Neural cell (in vitro differentiated cells): ENCODE measurements around the gene PTRH1. TPM values are rescaled to one million over a fixed set of nuclear protein-coding genes. Genes with fewer than 3 reads are reported as not detected.
A peak's percentile ranks its signal among the peaks of the same experiment; 100 is the strongest.

Source experiments
- H2AFZ ChIP-seq: fragments of 200-600, 300-800 bp; sonication (generic), shearing (Covaris generic); 2 replicates; pipeline ENCODE4 v1.6.0; 2014; ENCODE audit warnings: low read depth, mild to moderate bottlenecking, antibody characterized with exemption, low read length, moderate library complexity
- H3F3A ChIP-seq: fragments of 200-600 bp; shearing (Covaris generic); 2 replicates; pipeline ENCODE4 v1.6.1; 2016; ENCODE audit warnings: mild to moderate bottlenecking, moderate library complexity, mixed read lengths, antibody characterized with exemption, low read length; ENCODE audit not compliant: insufficient read depth, poor library complexity, severe bottlenecking
- H3K27ac ChIP-seq: fragments of 200-600, 300-800 bp; sonication (generic), shearing (Covaris generic); 2 replicates; pipeline ENCODE4 v1.5.1; 2014; ENCODE audit warnings: mild to moderate bottlenecking, low read length, moderate library complexity
- H3K27me3 ChIP-seq: fragments of 300-800, 200-600 bp; sonication (generic), shearing (Covaris generic); 2 replicates; pipeline ENCODE4 v1.6.0; 2014; ENCODE audit warnings: mild to moderate bottlenecking, low read depth, low read length, moderate library complexity; ENCODE audit not compliant: insufficient read depth
- H3K36me3 ChIP-seq: fragments of 300-800, 200-600 bp; sonication (generic), shearing (Covaris generic); 2 replicates; pipeline ENCODE4 v1.5.1; 2014; ENCODE audit warnings: mild to moderate bottlenecking, antibody characterized with exemption, low read length, moderate library complexity; ENCODE audit not compliant: insufficient read depth
- H3K4me2 ChIP-seq: fragments of 300-800, 200-600 bp; sonication (generic), shearing (Covaris generic); 2 replicates; pipeline ENCODE4 v1.6.0; 2014; ENCODE audit warnings: mild to moderate bottlenecking, low read length
- H3K4me3 ChIP-seq: fragments of 300-800, 200-600 bp; sonication (generic), shearing (Covaris generic); 2 replicates; pipeline ENCODE4 v1.5.1; 2014; ENCODE audit warnings: mild to moderate bottlenecking, low read length, moderate library complexity
- H3K79me2 ChIP-seq: fragments of 200-600 bp; shearing (Covaris generic); replicated peaks from 2 replicates; pipeline ENCODE4 v1.6.0; 2014; ENCODE audit warnings: mild to moderate bottlenecking, low read length, moderate library complexity; ENCODE audit not compliant: insufficient read depth
- H3K9ac ChIP-seq: fragments of 300-800, 200-600 bp; sonication (generic), shearing (Covaris generic); 2 replicates; pipeline ENCODE4 v1.6.1; 2016; ENCODE audit warnings: mild to moderate bottlenecking, low read length, mixed read lengths
- H3K9me2 ChIP-seq: fragments of 200-600 bp; shearing (Covaris generic); 2 replicates; pipeline ENCODE4 v1.6.1; 2016; ENCODE audit warnings: mild to moderate bottlenecking, low read length, mixed read lengths; ENCODE audit not compliant: insufficient read depth
- H3K9me3 ChIP-seq: fragments of 200-600, 300-800 bp; sonication (generic), shearing (Covaris generic); 2 replicates; pipeline ENCODE4 v1.6.1; 2016; ENCODE audit warnings: mild to moderate bottlenecking, mixed run types, low read length, moderate library complexity, mixed read lengths
- H4K20me1 ChIP-seq: fragments of 200-600 bp; shearing (Covaris generic); 2 replicates; pipeline ENCODE4 v1.6.1; 2016; ENCODE audit warnings: mild to moderate bottlenecking, mixed run types; ENCODE audit not compliant: insufficient read depth
- EP300 ChIP-seq: fragments of 450-650 bp; conservative IDR thresholded peaks from 2 replicates; pipeline ENCODE4 v1.6.1; 2014; ENCODE audit warnings: antibody characterized with exemption, mild to moderate bottlenecking, moderate library complexity; ENCODE audit not compliant: poor library complexity, severe bottlenecking
- EZH2 ChIP-seq: fragments of 200-600, 300-800 bp; shearing (Covaris generic), sonication (generic); IDR thresholded peaks from 2 replicates; pipeline ENCODE4 v1.6.1; 2014; ENCODE audit warnings: antibody characterized with exemption, low read length, borderline replicate concordance, mild to moderate bottlenecking; ENCODE audit not compliant: insufficient read depth, poor library complexity, severe bottlenecking
- MXI1 ChIP-seq: fragments of 450-650 bp; conservative IDR thresholded peaks from 2 replicates; pipeline ENCODE4 v1.6.1; 2014; ENCODE audit warnings: antibody characterized with exemption, mild to moderate bottlenecking; ENCODE audit not compliant: poor library complexity, severe bottlenecking
- POLR2AphosphoS5 ChIP-seq: IDR thresholded peaks from 2 replicates; pipeline ENCODE4 v1.6.1; 2012
- RAD21 ChIP-seq: fragments of 450-650 bp; conservative IDR thresholded peaks from 2 replicates; pipeline ENCODE4 v1.6.1; 2014; ENCODE audit warnings: antibody characterized with exemption, mild to moderate bottlenecking, moderate library complexity
- SMC3 ChIP-seq: fragments of 450-650 bp; conservative IDR thresholded peaks from 2 replicates; pipeline ENCODE4 v1.6.1; 2014; ENCODE audit warnings: antibody characterized with exemption, mild to moderate bottlenecking, moderate library complexity; ENCODE audit not compliant: poor library complexity
- TAF1 ChIP-seq: IDR thresholded peaks from 2 replicates; pipeline ENCODE4 v1.6.1; 2012; ENCODE audit warnings: low read depth
- polyA plus RNA-seq: library from polyadenylated mRNA; depleted of rRNA; stranded (reverse); fragments of >200 nt; gene quantifications from 2 replicates; pipeline ENCODE4 v1.2.3, GENCODE V29; 2014
- TF ChIP-seq, protein P1 (sequence below): IDR thresholded peaks from 2 replicates; pipeline ENCODE4 v1.6.1; 2012; ENCODE audit warnings: borderline replicate concordance
- TF ChIP-seq, protein P2 (sequence below): fragments of 450-650 bp; IDR thresholded peaks from 2 replicates; pipeline ENCODE4 v1.5.1; 2014; ENCODE audit warnings: antibody characterized with exemption, mild to moderate bottlenecking, moderate library complexity; ENCODE audit not compliant: poor library complexity, severe bottlenecking

The PTRH1 gene
- polyA plus RNA-seq, 1 donor from 2014 or later: 20.0 TPM

DNA sequence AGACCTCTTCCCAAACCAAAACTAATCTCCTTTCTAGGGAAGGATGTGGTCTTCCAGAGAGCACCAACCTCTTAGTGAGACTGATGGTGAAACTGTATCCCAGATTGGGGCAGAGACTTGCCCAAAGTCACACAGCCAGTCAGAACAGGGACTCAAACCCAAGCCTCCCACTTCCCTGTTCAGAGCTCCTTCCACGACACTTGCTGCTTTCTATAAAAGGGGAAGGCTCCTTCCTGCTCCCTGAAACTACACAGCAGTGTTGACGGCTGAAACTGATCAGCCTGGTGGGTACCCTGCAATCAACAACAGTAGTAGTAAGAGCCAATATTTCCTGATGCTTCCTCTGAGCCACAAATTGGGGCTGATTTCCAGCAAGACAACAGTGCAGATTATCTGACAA is 18.2 kb upstream of the PTRH1 start:
- Histone ChIP-seq H3K27ac (peak overlapping the region; percentile 97), H3K79me2 (peaks cover 3% of the 10 kb centered on the region), H3K9me3 (no peaks in the 10 kb centered on the region), H3F3A (no peaks in the 10 kb centered on the region), H3K27me3 (no peaks in the 10 kb centered on the region), H3K9me2 (no peaks in the 10 kb centered on the region), H2AFZ (no peak overlapping the region), H3K36me3 (no peaks in the 10 kb centered on the region), H3K4me2 (peak overlapping the region; percentile 63), H3K9ac (peak overlapping the region; percentile 95), H3K4me3 (peak overlapping the region; percentile 90), H4K20me1 (no peaks in the 10 kb centered on the region)
- TF ChIP-seq SMC3 (no peak), EP300 (no peak), EZH2 (no peak), MXI1 (no peak), POLR2AphosphoS5 (no peak), RAD21 (no peak), TAF1 (no peak)
- TF ChIP-seq, protein P1, sequence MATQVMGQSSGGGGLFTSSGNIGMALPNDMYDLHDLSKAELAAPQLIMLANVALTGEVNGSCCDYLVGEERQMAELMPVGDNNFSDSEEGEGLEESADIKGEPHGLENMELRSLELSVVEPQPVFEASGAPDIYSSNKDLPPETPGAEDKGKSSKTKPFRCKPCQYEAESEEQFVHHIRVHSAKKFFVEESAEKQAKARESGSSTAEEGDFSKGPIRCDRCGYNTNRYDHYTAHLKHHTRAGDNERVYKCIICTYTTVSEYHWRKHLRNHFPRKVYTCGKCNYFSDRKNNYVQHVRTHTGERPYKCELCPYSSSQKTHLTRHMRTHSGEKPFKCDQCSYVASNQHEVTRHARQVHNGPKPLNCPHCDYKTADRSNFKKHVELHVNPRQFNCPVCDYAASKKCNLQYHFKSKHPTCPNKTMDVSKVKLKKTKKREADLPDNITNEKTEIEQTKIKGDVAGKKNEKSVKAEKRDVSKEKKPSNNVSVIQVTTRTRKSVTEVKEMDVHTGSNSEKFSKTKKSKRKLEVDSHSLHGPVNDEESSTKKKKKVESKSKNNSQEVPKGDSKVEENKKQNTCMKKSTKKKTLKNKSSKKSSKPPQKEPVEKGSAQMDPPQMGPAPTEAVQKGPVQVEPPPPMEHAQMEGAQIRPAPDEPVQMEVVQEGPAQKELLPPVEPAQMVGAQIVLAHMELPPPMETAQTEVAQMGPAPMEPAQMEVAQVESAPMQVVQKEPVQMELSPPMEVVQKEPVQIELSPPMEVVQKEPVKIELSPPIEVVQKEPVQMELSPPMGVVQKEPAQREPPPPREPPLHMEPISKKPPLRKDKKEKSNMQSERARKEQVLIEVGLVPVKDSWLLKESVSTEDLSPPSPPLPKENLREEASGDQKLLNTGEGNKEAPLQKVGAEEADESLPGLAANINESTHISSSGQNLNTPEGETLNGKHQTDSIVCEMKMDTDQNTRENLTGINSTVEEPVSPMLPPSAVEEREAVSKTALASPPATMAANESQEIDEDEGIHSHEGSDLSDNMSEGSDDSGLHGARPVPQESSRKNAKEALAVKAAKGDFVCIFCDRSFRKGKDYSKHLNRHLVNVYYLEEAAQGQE: no peak
- TF ChIP-seq, protein P2, sequence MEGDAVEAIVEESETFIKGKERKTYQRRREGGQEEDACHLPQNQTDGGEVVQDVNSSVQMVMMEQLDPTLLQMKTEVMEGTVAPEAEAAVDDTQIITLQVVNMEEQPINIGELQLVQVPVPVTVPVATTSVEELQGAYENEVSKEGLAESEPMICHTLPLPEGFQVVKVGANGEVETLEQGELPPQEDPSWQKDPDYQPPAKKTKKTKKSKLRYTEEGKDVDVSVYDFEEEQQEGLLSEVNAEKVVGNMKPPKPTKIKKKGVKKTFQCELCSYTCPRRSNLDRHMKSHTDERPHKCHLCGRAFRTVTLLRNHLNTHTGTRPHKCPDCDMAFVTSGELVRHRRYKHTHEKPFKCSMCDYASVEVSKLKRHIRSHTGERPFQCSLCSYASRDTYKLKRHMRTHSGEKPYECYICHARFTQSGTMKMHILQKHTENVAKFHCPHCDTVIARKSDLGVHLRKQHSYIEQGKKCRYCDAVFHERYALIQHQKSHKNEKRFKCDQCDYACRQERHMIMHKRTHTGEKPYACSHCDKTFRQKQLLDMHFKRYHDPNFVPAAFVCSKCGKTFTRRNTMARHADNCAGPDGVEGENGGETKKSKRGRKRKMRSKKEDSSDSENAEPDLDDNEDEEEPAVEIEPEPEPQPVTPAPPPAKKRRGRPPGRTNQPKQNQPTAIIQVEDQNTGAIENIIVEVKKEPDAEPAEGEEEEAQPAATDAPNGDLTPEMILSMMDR: no peak

DNA sequence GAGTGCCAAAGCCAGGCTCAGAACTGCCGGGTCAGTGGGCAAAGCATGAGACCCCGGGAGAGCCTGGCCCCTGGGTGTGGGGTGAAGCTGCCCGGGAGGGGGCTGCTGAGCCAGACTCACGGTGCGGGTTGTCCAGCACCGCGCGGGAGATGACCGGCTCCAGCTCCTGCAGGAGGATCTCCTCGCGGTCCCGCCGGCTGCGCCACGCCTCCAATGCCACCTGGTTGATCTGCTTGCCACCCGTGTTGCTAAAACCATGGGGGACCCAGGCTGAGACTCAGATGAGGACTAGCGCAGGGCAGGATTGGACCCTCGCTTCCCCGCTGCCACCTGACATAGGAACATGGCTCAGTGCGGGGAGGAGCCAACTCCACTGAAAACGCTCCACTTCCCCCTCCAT is 17.0 kb upstream of the PTRH1 start:
- no peak overlapping the region for H3K4me2 ChIP-seq
- no peak overlapping the region for H2AFZ ChIP-seq
- no peaks in the 10 kb centered on the region for H3F3A ChIP-seq
- TF ChIP-seq TAF1 (no peak), SMC3 (no peak)
- TF ChIP-seq, protein P1: no peak
- H4K20me1 ChIP-seq: no peaks in the 10 kb centered on the region
- no peak overlapping the region for H3K9ac ChIP-seq
- H3K79me2 ChIP-seq: peaks cover 3% of the 10 kb centered on the region
- no peaks in the 10 kb centered on the region for H3K9me3 ChIP-seq
- H3K9me2 ChIP-seq: no peaks in the 10 kb centered on the region
- H3K27me3 ChIP-seq: no peaks in the 10 kb centered on the region
- H3K36me3 ChIP-seq: no peaks in the 10 kb centered on the region
- H3K4me3 ChIP-seq: no peak overlapping the region
- no peak overlapping the region for H3K27ac ChIP-seq
